HepG2 (cell line): ENCODE data around the gene BTBD6. TPM values are rescaled to one million over a fixed set of nuclear protein-coding genes. Genes with fewer than 3 reads are reported as not detected.

Experiments
- ATAC-seq: fragments of 200-7000 bp; cut with Tn5 transposase; 3 replicates; pipeline ENCODE4 v1.9.1; 2020; ENCODE audit warnings: mild to moderate bottlenecking, moderate library complexity
- BruUV-seq: library from RNA; stranded (reverse); fragments of 400-500 nt; replicated peaks from 2 replicates; lab custom pipeline; 2021; lab: Mats Ljungman, UMichigan
- CTCF ChIA-PET: fragments of 300-600 bp; formaldehyde crosslinking; extraction: SDS; loops from one replicate; lab custom pipeline; 2021; ENCODE audit warnings: low total read pairs, inconsistent platforms, low intra/inter-chr PET ratio; lab: Yijun Ruan, JAX
- POLR2A ChIA-PET: fragments of 350-600 bp; sonication (Branson Sonifier 250); formaldehyde crosslinking; loops from one replicate; lab custom pipeline; 2020; ENCODE audit warnings: antibody characterized with exemption, inconsistent platforms; lab: Yijun Ruan, JAX
- DNase-seq: peaks from one replicate; pipeline ENCODE4 v3.0.0-alpha.2; 2015; ENCODE audit warnings: low spot score
- FAIRE-seq: peaks from 3 replicates; lab custom pipeline; 2011; peaks lifted over from hg19 to GRCh38; lab: Jason Lieb, UNC
- H2AFZ ChIP-seq: one replicate; pipeline ENCODE4 v1.6.1; 2011; ENCODE audit warnings: low read length, inconsistent platforms
- H3K27ac ChIP-seq: fragments of 300-600 bp; 3 replicates; pipeline ENCODE4 v1.8.0; 2011; ENCODE audit warnings: mixed run types, mild to moderate bottlenecking, mixed read lengths, low read length, inconsistent platforms; ENCODE audit not compliant: insufficient read depth; ENCODE audit errors: extremely low read length
- H3K27me3 ChIP-seq, 2 experiments: fragments of 200-600 bp in 1 of 2; 2 replicates in 1 of 2; 3 replicates in 1 of 2; pipeline versions ENCODE4 v1.6.0 to v1.8.0; 2011; ENCODE audit warnings: low read length in 2 of 2, mild to moderate bottlenecking in 2 of 2, moderate library complexity in 2 of 2, inconsistent platforms in 1 of 2; ENCODE audit not compliant: insufficient read depth in 2 of 2, control insufficient read depth in 1 of 2
- H3K36me3 ChIP-seq, 2 experiments: fragments of 200-600 bp in 1 of 2; replicated peaks in 1 of 2; 2 replicates in 1 of 2; 3 replicates in 1 of 2; pipeline versions ENCODE4 v1.5.1 to v1.8.0; 2011; ENCODE audit warnings: low read length in 2 of 2, inconsistent platforms in 1 of 2; ENCODE audit not compliant: insufficient read depth in 2 of 2, control insufficient read depth in 1 of 2
- H3K4me1 ChIP-seq: 2 replicates; pipeline ENCODE4 v1.5.1; 2012; ENCODE audit warnings: low read length, inconsistent platforms; ENCODE audit not compliant: insufficient read depth
- H3K4me2 ChIP-seq: 2 replicates; pipeline ENCODE4 v1.6.0; 2011; ENCODE audit warnings: low read depth, low read length, inconsistent platforms
- H3K4me3 ChIP-seq, 3 experiments: fragments of 200-600 bp in 1 of 3; sonication (generic), shearing (Covaris generic) in 1 of 3; replicated peaks in 1 of 3; 2 replicates each; pipeline ENCODE4 v1.5.1; 2011 to 2016; ENCODE audit warnings: low read length in 3 of 3, inconsistent platforms in 2 of 3, low read depth in 2 of 3, mild to moderate bottlenecking in 2 of 3, control low read depth in 1 of 3, mixed read lengths in 1 of 3; ENCODE audit not compliant: insufficient read depth in 1 of 3
- H3K79me2 ChIP-seq: one replicate; pipeline ENCODE4 v1.6.1; 2011; ENCODE audit warnings: low read length, inconsistent platforms; ENCODE audit not compliant: insufficient read depth
- H3K9ac ChIP-seq: 2 replicates; pipeline ENCODE4 v1.6.0; 2011; ENCODE audit warnings: mild to moderate bottlenecking, low read depth, low read length, inconsistent platforms; ENCODE audit not compliant: insufficient read depth
- H3K9me3 ChIP-seq: 2 replicates; pipeline ENCODE4 v1.5.1; 2012; ENCODE audit warnings: mild to moderate bottlenecking, low read length
- H4K20me1 ChIP-seq: 2 replicates; pipeline ENCODE4 v1.6.0; 2011; ENCODE audit warnings: inconsistent platforms, mild to moderate bottlenecking, low read length, moderate library complexity; ENCODE audit not compliant: insufficient read depth
- ARNT2 ChIP-seq: sonication (generic); formaldehyde crosslinking; IDR thresholded peaks from 2 replicates; pipeline ENCODE4 v1.8.0; 2022; ENCODE audit warnings: mild to moderate bottlenecking, low read depth, missing genetic modification reagents, moderate library complexity
- KLF13 ChIP-seq: sonication (generic); formaldehyde crosslinking; IDR thresholded peaks from 2 replicates; pipeline ENCODE4 v1.4.0; 2020; ENCODE audit warnings: mild to moderate bottlenecking, missing genetic modification reagents
- LRRFIP1 ChIP-seq: sonication (generic); formaldehyde crosslinking; conservative IDR thresholded peaks from 2 replicates; pipeline ENCODE4 v1.4.0; 2020; ENCODE audit warnings: missing genetic modification reagents
- MLXIP ChIP-seq: sonication (generic); formaldehyde crosslinking; IDR thresholded peaks from 2 replicates; pipeline ENCODE4 v1.9.0; 2021; ENCODE audit warnings: missing genetic modification reagents, borderline replicate concordance
- PLRG1 ChIP-seq: fragments of 450-650 bp; conservative IDR thresholded peaks from 2 replicates; pipeline ENCODE4 v1.6.1; 2016
- RNF219 ChIP-seq: sonication (generic); formaldehyde crosslinking; IDR thresholded peaks from 2 replicates; pipeline ENCODE4 v1.5.0; 2020; ENCODE audit warnings: mild to moderate bottlenecking, missing genetic modification reagents
- SKI ChIP-seq: fragments of 450-650 bp; IDR thresholded peaks from one replicate; pipeline ENCODE4 v1.6.1; 2018; ENCODE audit warnings: mild to moderate bottlenecking; ENCODE audit not compliant: partially characterized antibody
- SRF ChIP-seq: IDR thresholded peaks from 2 replicates; pipeline ENCODE4 v1.6.1; 2011; ENCODE audit warnings: mild to moderate bottlenecking, low read depth, low read length, moderate library complexity
- ZBTB4 ChIP-seq: sonication (generic); formaldehyde crosslinking; IDR thresholded peaks from 2 replicates; pipeline ENCODE4 v1.4.0; 2020; ENCODE audit warnings: missing genetic modification reagents, mild to moderate bottlenecking, borderline replicate concordance
- ZNF530 ChIP-seq: sonication (generic); formaldehyde crosslinking; IDR thresholded peaks from 2 replicates; pipeline ENCODE4 v1.5.0; 2020; ENCODE audit warnings: low read depth, mild to moderate bottlenecking, missing genetic modification reagents
- ZNF790 ChIP-seq: sonication (generic); formaldehyde crosslinking; IDR thresholded peaks from 2 replicates; pipeline ENCODE4 v1.8.0; 2022; ENCODE audit warnings: missing genetic modification reagents, mild to moderate bottlenecking, borderline replicate concordance
- WGBS: methylation state at CpG from one replicate; pipeline ENCODE4 v1.1.6; 2017; ENCODE audit warnings: low lambda C conversion rate; 5-methylcytosine and 5-hydroxymethylcytosine counted together
- in situ Hi-C: cut with HindIII; loops from 2 replicates; pipeline ENCODE4 v1.10.0; 2017; ENCODE audit warnings: low pct_unique_long_range_greater_than_20kb; ENCODE audit not compliant: extremely low pct_ligation_motif_present
- intact Hi-C: fragments of 100-400 bp; cut with micrococcal nuclease; formaldehyde crosslinking; loops from one replicate; pipeline ENCODE4 v1.10.0; 2022; ENCODE audit not compliant: unreplicated experiment
- polyA plus RNA-seq, 8 experiments: library from polyadenylated mRNA; depleted of rRNA in 3 of 8; stranded (reverse) in 7 of 8; unstranded in 1 of 8; fragments of >200 nt; fragmentation: Illumina TruSeq in 4 of 8; extraction: Trizol in 4 of 8; gene quantifications; 2 replicates each; pipeline versions ENCODE4 v1.2.1 to v1.2.3, GENCODE V29; 2011 to 2016; ENCODE audit warnings: low read depth in 4 of 8, missing spikeins in 1 of 8, mixed read lengths in 1 of 8; ENCODE audit not compliant: insufficient read depth in 1 of 8
- total RNA-seq, 5 experiments: library from RNA; depleted of rRNA; stranded (reverse); fragments of >200 nt; fragmentation: Illumina TruSeq; extraction: Trizol; gene quantifications; 2 replicates each; pipeline ENCODE4 v1.2.3, GENCODE V29; 2016; ENCODE audit warnings: low read depth in 1 of 5

The BTBD6 gene
- total and polyA plus RNA-seq, 2 of the 13 experiments (the other 11 are each of a cell fraction or from before 2014, with no cell fraction given), result not detected

GRCh38 chr14:105221598-105222178, 26.6 kb upstream of the BTBD6 start (continued):
- TF ChIP-seq LRRFIP1 (CRISPR knock-in tag) (no peak), ZNF790 (no peak)
- TF ChIP-seq, all 625 proteins: peak for 0

GRCh38 chr14:105223260-105223659, 25.1 kb upstream of the BTBD6 start:
- no peak for FAIRE-seq
- POLR2A ChIA-PET, result no interaction called here
- TF ChIP-seq SRF, result no peak
- no peak for TF ChIP-seq MLXIP (CRISPR knock-in tag)
- no peak for TF ChIP-seq ZNF530
- no peak for TF ChIP-seq PLRG1
- no peak for TF ChIP-seq ZBTB4
- no peak for TF ChIP-seq KLF13 (CRISPR knock-in tag)
- TF ChIP-seq RNF219, result no peak
- TF ChIP-seq ARNT2 (CRISPR knock-in tag), result no peak
- TF ChIP-seq SKI, result no peak

More at GRCh38 chr14:105223260-105223659, 25.1 kb upstream of the BTBD6 start:
- no peak overlapping the region for H3K9ac ChIP-seq
- H3K4me1 ChIP-seq, result no peaks in the 10 kb centered on the region
- no peaks in the 10 kb centered on the region for H3K79me2 ChIP-seq
- BruUV-seq, result no TSS peak
- CTCF ChIA-PET, result no interaction called here
- WGBS, result 88% methylated on average over 16 of the region's 16 CpGs
- no peak overlapping the region for H2AFZ ChIP-seq
- H3K4me2 ChIP-seq, result no peak overlapping the region
- no peaks in the 10 kb centered on the region for H4K20me1 ChIP-seq
- peaks cover 16 to 49% of the 10 kb centered on the region in 2 experiments; a peak in 4 of 5 replicates for H3K36me3 ChIP-seq
- in situ Hi-C loops, result no loop called here
- DNase-seq (no peak), ATAC-seq (no peak)
- H3K27ac ChIP-seq, result no peak overlapping the region
- intact Hi-C loops, result no loop called here
- H3K9me3 ChIP-seq, result no peaks in the 10 kb centered on the region
- no peaks in the 10 kb centered on the region for H3K27me3 ChIP-seq
- no peak overlapping the region for H3K4me3 ChIP-seq
